Stimulated activated CD4-positive, alpha-beta T cell treated with anti-CD3 and anti-CD28 coated beads, TNF-alpha, amount 100 ng/mL, for 4 hours (primary cell): ENCODE results near the gene ANKAR.
"Not testable (repeated sequence)": the region's sequence is repeated elsewhere in the genome, so short reads cannot be mapped to it uniquely, and the experiment has no call there.

Experiments
- DNase-seq, 3 experiments: peaks; one replicate each; pipeline ENCODE4 v3.0.0-alpha.2; 2020; ENCODE audit warnings: low read depth in 3 of 3

Gene ANKAR, protein sequence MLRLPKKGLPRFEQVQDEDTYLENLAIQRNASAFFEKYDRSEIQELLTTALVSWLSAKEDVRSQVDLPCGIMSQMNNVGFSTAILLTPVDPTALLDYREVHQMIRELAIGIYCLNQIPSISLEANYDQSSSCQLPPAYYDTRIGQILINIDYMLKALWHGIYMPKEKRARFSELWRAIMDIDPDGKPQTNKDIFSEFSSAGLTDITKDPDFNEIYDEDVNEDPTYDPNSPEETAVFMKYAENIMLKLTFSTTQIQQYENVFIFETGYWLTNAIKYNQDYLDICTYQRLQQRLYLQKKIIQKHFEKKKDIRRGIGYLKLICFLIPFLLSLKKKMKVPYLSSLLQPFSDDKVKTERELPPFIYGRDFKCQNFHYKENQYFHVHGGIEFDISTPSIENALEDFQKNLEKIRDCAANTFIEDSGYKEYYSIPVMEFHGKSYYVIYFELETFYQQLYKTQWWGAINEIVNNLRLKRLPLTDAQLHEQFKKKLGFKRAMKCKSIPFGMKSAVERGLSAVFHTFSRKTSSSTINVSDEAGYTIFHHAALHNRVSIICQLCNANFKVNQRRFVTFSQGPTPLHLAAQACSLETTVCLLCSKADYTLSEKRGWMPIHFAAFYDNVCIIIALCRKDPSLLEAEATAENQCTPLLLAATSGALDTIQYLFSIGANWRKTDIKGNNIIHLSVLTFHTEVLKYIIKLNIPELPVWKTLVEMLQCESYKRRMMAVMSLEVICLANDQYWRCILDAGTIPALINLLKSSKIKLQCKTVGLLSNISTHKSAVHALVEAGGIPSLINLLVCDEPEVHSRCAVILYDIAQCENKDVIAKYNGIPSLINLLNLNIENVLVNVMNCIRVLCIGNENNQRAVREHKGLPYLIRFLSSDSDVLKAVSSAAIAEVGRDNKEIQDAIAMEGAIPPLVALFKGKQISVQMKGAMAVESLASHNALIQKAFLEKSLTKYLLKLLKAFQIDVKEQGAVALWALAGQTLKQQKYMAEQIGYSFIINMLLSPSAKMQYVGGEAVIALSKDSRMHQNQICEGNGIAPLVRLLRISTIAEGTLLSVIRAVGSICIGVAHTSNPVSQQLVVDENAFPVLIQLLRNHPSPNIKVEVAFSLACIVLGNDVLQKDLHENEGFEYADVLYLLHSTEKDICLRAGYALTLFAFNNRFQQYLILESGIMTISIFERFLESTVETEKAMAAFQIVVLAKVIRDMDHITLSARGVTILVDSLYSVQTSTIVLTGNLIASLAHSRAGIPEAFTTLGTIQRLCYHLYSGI (N-terminal part only)

DNA sequence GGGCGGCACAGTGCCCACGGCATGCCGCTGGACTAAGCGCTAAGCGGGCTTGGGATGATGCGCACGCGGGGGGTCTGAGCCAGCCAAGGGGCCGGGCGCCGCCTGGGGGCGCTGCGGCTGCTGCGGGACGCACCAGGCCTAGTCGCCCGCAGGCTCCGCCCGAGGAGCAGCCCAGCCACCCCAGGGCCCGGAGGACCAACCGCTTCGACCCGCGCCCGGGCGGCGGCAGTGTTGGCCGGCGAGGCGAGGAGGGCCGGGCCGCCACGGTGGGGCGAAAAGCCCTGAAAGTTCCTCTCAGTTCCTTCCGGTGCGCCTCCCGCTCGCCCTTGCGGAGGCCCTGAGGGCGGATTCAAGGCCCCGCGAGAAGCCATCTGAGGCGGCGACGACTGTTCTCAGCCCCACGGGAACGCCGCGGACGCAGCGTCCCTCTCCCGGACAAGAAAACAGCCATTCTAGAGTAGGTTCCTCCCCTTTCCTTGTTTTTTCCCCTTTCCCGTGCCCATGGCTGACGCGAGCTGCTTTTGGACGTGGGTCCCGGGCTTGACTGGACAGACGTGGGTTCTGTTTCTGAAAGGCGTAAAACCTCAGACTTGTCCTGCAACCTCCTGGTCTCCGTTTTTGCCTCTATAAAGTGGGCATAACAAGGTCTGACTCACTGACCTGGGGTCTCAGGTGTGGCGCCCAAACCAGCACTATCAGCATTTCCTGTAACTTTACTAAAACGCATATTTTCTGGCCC is at the start of gene ANKAR:
ANKAR (plus strand) TSS at position 297 of the 739 bp plus-strand sequence. CDS start 1,821 bp downstream, outside the sequence.
- DNase-seq: peak; percentile 66 to 73 (median 72)

DNA sequence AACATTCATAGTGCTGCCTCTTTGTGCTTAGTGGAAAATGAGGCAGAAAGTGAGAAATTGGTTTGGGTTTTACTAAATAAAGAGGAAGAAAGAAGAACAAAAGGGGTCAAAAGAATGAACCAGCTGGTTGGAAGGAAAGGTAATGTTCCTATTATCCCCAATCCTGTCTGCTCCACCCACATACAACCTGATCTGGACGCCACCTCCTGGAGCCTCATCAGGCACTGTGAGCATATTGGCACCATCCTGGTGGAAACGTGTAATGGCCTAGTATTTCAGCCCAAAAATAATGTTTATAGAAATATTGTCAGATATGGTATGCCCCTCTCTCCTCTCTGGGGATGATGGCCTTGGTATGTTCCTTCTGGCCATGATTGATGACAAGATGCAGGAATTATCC is 48.8 kb upstream of the ANKAR start:
- DNase-seq: no peak

DNA sequence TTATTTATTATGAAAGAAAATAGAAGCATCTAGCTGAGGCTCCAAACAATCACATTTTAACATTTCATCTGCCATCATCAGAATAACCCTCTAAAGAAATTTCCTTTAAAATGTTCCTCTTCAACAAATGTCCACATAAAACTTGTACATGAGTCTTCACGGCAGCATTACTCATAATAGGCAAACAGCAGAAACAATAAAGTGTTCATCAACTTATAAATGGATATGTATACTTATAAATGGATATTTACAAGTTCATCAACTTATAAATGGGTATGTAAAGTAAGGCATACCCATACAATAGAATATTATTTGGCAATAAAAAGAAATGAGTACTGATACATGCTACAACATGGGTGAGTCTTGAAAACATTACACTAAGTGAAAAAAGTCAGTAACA is 46.7 kb upstream of the ANKAR start:
- DNase-seq: no peak

- DNase-seq: no peak
Measured at GRCh38 chr2:189628817-189629530, 45.5 kb upstream of the ANKAR start.

DNA sequence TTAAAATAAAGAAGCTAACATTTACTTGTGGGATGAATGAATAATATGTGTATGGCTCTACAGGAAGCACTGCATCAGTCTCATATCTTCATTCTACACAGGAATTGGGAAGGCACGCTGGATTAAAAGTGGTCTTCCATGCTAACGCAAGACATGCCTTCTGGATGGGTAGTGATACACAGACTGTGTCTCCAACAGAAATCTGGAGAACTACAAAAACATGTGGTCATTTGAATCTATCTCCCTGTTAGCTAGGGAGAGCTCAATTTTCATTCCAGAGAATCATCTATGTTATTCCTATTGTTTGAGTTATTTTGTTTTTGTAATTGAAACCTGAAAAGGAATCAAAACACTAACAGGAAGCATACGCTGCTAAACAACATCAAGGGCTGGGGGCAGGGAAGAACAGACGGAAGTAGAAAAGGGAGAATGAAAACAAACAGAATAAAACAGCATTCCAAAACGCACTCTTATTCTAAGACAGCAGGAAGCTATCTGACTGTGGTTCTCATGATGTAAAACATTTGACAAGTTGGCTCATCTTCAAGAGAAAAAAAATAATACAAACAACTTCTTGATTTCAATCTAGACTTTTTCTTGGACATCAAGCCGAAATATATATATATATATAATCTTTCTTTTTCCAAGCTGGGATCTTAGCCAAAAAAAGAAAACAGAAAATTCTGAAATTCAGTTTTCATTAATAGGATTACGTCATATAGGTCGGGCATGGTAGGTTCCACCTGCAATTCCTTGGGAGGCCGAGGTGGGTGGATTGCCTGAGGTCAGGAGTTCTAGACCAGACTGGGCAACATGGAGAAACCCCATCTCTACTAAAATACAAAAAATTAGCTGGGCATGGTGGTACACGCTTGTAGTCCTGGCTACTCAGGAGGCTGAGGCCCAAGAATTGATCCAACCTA is 44.7 kb upstream of the ANKAR start:
- DNase-seq: no peak

- no peak for DNase-seq
Measured at GRCh38 chr2:189631849-189632248, 42.6 kb upstream of the ANKAR start.

- no peak for DNase-seq
Measured at GRCh38 chr2:189633392-189633811, 41.1 kb upstream of the ANKAR start.

- no peak for DNase-seq
Measured at GRCh38 chr2:189635353-189635752, 39.1 kb upstream of the ANKAR start.

GRCh38 chr2:189638301-189639006 is 36.0 kb upstream of the ANKAR start:
- no peak for DNase-seq

DNA sequence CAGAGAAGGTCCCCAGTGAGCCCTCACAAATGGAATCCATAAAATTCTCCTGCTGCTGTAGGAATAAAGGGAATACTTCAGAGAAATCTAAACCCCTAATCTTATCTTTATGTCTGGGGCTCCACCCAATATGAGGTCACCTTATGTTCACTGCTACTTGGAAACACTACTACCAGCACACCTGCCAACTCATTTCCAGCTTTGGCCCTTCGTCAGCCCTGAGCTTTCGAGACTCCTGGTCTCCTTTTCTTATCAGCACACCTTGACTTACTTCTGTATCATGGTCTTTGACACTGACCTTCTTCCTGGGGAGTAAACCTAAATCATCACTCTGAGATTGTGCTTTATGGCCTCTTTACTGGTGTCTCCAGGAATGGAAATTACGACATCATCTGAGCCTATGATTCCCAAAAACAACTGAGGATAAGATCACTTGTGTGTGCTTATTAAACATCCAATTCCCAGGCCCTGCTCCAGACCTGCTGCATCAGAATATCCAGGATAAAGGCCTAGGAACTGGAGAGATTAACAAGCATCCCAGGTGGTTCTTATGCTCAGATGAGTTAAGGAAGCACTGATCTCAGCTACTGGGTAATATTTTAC is 35.4 kb upstream of the ANKAR start:
- DNase-seq: no peak

DNA sequence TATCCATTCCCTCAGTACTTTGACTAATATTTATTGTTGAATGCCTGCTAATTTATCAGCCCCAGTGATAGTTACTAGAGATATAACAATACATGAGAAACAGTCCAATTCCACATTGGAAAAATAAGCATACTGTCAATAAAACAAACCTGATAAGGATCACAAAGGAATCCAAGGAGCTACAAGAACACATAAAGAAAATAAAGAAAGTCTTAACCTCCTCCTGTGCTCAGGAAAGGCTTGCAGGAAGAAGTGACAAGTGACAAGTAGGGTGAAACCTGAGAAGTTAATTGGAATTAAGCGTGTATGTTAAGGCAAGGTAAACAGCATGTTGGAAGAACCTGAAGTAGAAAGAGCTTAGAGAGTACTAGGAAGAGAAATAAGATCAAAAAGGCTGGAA is 33.5 kb upstream of the ANKAR start:
- DNase-seq: no peak

DNA sequence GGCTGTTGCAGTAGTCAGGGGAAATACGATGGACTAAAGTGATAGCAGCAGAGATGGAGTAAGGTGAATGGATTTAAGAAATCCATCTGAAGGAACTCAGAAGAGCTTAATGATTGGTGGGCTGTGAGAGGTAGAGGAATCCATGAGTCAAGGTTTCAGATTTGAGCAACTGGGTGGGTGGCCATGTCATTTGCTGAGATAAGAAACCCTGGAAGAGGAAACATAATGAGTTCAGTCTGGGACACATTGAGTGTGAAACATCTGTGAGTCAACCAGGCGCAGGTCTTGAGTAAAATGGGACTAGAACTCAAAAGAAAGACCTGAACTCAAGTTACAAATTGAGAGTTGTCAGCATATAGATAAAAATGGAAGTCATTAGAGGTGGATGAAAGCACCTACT is 32.9 kb upstream of the ANKAR start:
- DNase-seq: no peak

DNA sequence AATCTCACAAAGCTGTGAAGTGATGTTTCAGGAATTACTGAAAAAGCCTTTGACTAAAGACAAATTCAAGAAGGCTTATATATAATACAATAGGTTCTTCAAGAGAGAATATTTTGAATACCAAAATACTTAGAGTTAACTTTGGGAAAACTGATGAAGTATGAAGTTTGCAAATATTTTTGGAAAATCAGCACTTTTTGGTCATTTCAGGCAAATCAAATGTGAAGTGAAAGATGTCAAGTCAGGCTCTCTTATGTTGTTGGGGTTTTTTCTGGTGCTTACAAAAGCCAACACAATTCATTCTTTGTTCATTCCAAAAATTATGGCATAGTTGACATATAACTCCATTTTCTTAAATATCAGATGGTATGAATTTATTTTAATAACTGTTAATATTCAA is 27.9 kb upstream of the ANKAR start:
- no peak for DNase-seq

DNA sequence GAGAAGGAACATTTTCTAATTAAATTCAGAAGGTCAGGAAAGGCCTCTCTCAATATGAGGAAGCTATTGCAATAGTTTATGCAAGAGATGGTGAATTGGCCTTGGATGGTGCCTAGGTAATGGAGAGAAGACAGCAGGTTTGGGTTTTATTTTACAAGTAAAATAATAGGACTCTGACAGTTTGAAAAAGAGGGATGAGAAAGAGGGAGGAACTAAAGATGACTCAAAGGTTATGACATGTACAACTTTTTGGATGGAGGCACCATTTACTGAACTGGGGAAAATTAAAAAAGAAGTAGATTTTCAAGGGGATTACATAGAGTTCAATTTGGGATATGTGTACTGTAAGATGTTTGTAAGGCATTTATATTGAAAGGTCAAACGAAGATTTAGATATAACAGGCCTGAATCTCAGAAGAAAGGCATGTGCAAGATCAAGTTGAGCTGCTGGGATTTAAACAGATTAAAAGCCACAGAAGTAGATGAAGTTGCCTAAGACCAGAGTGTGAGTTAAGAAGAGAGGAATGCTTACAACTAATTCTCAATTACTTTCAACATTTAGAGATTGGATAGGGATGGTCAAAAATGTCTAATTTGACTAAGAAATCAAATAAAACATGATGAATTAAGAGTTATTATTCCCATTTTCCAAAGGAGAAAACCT is 25.5 kb upstream of the ANKAR start:
- DNase-seq: no peak

DNA sequence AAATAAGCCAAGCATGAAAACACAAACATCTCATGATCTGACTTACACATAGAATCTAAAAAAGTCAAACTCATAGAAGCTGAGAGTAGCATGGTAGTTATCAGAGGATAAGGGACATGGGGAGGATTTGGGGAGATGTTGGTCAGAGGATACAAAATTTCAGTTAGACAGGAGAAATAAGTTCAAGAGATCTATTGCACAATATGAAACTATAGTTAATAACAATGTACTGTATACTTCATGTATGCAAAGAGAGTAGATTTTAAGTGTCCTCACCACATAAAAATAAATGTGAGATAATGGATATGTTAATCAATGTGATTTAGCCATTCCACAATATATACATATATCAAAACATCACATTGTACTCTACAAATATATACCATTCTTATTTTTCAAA is 23.2 kb upstream of the ANKAR start:
- DNase-seq: no peak

- not testable (repeated sequence) for DNase-seq
Measured at GRCh38 chr2:189653464-189653863, 21.0 kb upstream of the ANKAR start.

DNA sequence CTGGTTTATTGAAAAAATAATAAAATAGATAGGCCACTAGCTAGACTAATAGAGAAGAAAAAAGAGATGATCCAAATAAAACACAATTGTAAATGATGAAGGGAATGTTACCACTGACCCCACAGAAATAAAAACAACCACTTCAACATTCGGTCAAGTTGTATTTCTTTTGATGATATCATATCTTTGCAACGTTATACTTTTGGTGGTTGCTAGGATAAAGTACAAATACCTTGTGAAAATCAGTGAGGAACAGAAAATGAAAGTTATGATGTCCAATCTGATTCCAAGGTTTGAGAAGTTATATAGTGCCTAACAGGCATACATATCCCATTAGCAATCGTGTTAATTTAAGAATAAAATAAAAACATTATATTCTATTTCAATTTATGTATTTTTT is 19.8 kb upstream of the ANKAR start:
- no peak for DNase-seq

DNA sequence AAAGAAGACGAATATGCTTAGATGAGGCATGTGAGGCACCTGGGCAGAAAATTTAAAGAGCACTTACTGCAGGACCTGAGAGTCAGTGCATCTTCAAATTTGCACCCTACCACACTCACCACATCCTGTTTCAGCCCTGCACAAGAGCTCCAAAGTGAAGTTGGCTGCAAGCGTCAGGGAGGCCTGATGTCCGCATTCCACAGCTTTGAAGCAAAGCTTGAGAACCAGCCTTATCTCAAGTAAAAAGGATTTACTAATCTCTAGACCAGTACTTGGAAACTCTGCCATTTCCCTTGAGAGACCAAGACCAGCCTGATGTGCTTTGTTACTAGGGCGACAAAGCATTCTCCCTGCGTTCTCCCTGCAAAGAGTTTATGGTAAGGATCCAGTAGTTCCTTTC is 16.6 kb upstream of the ANKAR start:
- no peak for DNase-seq
